Ishikawa (cell line): Measurements from ENCODE around the gene PTPN14.

Experiments
- CEBPB ChIP-seq: IDR thresholded peaks from 2 replicates; pipeline ENCODE4 v1.6.1; 2012
- CREB1 ChIP-seq: IDR thresholded peaks from 2 replicates; pipeline ENCODE4 v1.6.1; 2012; ENCODE audit warnings: low read depth
- EGR1 ChIP-seq: IDR thresholded peaks from 2 replicates; pipeline ENCODE4 v1.6.1; 2012
- EP300 ChIP-seq: IDR thresholded peaks from 2 replicates; pipeline ENCODE4 v1.6.1; 2012; ENCODE audit warnings: borderline replicate concordance
- FOXM1 ChIP-seq: IDR thresholded peaks from 2 replicates; pipeline ENCODE4 v1.6.1; 2012; ENCODE audit warnings: low read depth, borderline replicate concordance
- MAX ChIP-seq: IDR thresholded peaks from 2 replicates; pipeline ENCODE4 v1.6.1; 2012
- NFIC ChIP-seq: IDR thresholded peaks from 2 replicates; pipeline ENCODE4 v1.6.1; 2012
- RAD21 ChIP-seq: IDR thresholded peaks from 2 replicates; pipeline ENCODE4 v1.6.1; 2012; ENCODE audit warnings: low read depth
- REST ChIP-seq: IDR thresholded peaks from 2 replicates; pipeline ENCODE4 v1.6.1; 2012; ENCODE audit warnings: low read depth, mild to moderate bottlenecking
- TAF1 ChIP-seq: IDR thresholded peaks from 2 replicates; pipeline ENCODE4 v1.6.1; 2012; ENCODE audit warnings: low read depth, mild to moderate bottlenecking
- TCF12 ChIP-seq: IDR thresholded peaks from 2 replicates; pipeline ENCODE4 v1.6.1; 2012; ENCODE audit warnings: low read depth
- TEAD4 ChIP-seq: IDR thresholded peaks from 2 replicates; pipeline ENCODE4 v1.6.1; 2012
- USF1 ChIP-seq: IDR thresholded peaks from 2 replicates; pipeline ENCODE4 v1.6.1; 2012
- YY1 ChIP-seq: IDR thresholded peaks from 2 replicates; pipeline ENCODE4 v1.6.1; 2012; ENCODE audit warnings: low read depth
- ZBTB7A ChIP-seq: IDR thresholded peaks from 2 replicates; pipeline ENCODE4 v1.6.1; 2012; ENCODE audit warnings: low read depth

The PTPN14 gene

GRCh38 chr1:214312530-214313051 is 238.8 kb downstream of the PTPN14 start:
- no peak for TF ChIP-seq YY1
- no peak for TF ChIP-seq REST
- no peak for TF ChIP-seq RAD21
- TF ChIP-seq NFIC, result no peak
- no peak for TF ChIP-seq MAX
- TF ChIP-seq TEAD4, result no peak
- no peak for TF ChIP-seq USF1
- no peak for TF ChIP-seq TCF12
- TF ChIP-seq TAF1, result no peak
- TF ChIP-seq CREB1, result no peak
- TF ChIP-seq ZBTB7A, result no peak
- no peak for TF ChIP-seq EGR1

- no peak for TF ChIP-seq USF1
- no peak for TF ChIP-seq EP300
Observed at GRCh38 chr1:214310777-214311690, 240.4 kb downstream of the PTPN14 start.

GRCh38 chr1:214310010-214310409 is 241.4 kb downstream of the PTPN14 start:
- TF ChIP-seq USF1 (no peak), TCF12 (no peak), REST (no peak), CREB1 (no peak), TEAD4 (no peak), EGR1 (no peak), TAF1 (no peak), FOXM1 (no peak), MAX (no peak), YY1 (no peak), NFIC (no peak), CEBPB (no peak; the same call in 1 of the 2 replicates), EP300 (no peak), RAD21 (no peak), ZBTB7A (no peak)

- TF ChIP-seq EGR1, result no peak
- TF ChIP-seq TAF1, result no peak
- TF ChIP-seq USF1, result no peak
- TF ChIP-seq TEAD4, result no peak
- TF ChIP-seq MAX, result no peak
- no peak for TF ChIP-seq NFIC
- TF ChIP-seq ZBTB7A, result no peak
- no peak for TF ChIP-seq REST
- TF ChIP-seq YY1, result no peak
- no peak for TF ChIP-seq TCF12
Observed at GRCh38 chr1:214306269-214306668, 245.1 kb downstream of the PTPN14 start.
